Stimulated activated CD4-positive, alpha-beta T cell treated with anti-CD3 and anti-CD28 coated beads, TNF-alpha, amount 100 ng/mL, for 1 hour (primary cell): Measurements from ENCODE around the gene OR11A1.

Experiments used
- DNase-seq, 3 donors: peaks; one replicate each; pipeline ENCODE4 v3.0.0-alpha.2; 2020; ENCODE audit warnings: low read depth in 3 of 3, low spot score in 1 of 3

OR11A1 gene, protein sequence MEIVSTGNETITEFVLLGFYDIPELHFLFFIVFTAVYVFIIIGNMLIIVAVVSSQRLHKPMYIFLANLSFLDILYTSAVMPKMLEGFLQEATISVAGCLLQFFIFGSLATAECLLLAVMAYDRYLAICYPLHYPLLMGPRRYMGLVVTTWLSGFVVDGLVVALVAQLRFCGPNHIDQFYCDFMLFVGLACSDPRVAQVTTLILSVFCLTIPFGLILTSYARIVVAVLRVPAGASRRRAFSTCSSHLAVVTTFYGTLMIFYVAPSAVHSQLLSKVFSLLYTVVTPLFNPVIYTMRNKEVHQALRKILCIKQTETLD

GRCh38 chr6:29456971-29457370 is at the start of gene OR11A1, which contains the start of gene OR2H1:
TSS of gene OR11A1 (minus strand) at chr6:29457071. CDS start at chr6:29427641, 29,430 bp downstream.
TSS of gene OR2H1 (plus strand) at chr6:29457155. CDS start at chr6:29461770, 4,615 bp downstream.
- no peak for DNase-seq

GRCh38 chr6:29506446-29507067 is 49.7 kb upstream of the OR11A1 start:
- DNase-seq, result no peak

DNA sequence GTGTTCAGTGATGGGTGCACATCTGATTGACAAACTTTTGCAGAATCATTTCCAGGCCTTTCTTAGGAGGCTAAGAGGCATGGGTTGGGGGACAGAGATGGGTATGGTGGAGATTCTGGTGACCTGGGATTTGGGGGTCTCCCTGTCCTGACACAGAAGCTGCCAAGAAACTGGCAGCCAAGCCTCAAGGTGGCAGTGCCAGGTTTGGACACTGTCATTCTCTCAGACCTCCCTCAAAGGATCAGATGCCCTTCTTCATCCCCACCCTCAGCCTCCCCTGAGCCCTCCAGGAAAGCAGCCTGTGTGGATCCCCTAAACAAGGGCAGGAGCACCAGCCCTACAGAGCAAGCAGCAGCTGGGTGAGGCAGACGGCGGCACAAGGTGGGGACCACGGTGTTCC is 48.9 kb upstream of the OR11A1 start:
- no peak for DNase-seq

- no peak for DNase-seq
These were observed 48.1 kb upstream of the OR11A1 start for GRCh38 chr6:29504961-29505360.

- no peak for DNase-seq
These were observed 45.7 kb upstream of the OR11A1 start for GRCh38 chr6:29502597-29502996.

- no peak for DNase-seq
These were observed 45.3 kb upstream of the OR11A1 start for GRCh38 chr6:29502181-29502580.

GRCh38 chr6:29501106-29501505 is 44.2 kb upstream of the OR11A1 start:
- no peak for DNase-seq

GRCh38 chr6:29500594-29500993 is 43.7 kb upstream of the OR11A1 start:
- DNase-seq, result no peak

DNA sequence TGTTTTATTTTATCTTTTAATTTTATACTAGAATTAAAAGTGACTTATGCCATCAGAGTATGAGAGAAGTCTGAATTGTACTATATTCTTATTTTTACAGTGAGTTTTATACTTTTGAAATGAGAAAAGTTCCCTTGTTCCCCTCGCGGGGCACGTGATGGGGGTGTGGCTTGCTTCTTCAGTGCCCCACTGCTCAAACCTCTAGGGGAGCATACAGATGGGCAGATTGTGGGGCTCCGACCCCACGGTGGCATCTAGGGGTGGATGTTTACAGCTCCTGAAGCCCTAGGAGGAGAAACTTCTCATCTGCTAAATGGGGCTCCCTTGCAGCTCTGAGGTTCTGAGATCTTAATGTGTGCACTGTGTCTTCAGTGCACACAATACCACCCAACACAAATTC is 42.8 kb upstream of the OR11A1 start:
- DNase-seq, result no peak

GRCh38 chr6:29496961-29497360 is 40.1 kb upstream of the OR11A1 start:
- no peak for DNase-seq

DNA sequence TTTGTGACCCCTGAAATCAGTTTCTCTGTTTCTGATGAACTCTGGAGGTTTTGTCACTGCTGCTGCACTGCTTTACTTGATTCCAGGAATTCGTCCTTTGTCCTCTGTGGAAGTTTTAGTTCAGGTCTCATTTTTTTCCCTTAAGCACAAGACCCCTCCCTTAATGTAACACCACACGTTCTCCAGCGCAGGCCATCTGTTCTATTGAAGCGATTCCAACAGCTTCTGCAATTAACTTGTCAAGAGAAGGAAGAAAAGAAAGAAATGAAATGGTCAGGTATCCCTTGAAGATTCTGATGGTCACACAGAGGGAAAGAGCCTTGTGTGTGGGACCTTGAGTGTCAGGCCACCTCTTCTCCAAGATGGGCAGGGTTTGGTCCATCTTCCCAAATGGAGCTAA is 38.7 kb upstream of the OR11A1 start:
- no peak for DNase-seq

DNA sequence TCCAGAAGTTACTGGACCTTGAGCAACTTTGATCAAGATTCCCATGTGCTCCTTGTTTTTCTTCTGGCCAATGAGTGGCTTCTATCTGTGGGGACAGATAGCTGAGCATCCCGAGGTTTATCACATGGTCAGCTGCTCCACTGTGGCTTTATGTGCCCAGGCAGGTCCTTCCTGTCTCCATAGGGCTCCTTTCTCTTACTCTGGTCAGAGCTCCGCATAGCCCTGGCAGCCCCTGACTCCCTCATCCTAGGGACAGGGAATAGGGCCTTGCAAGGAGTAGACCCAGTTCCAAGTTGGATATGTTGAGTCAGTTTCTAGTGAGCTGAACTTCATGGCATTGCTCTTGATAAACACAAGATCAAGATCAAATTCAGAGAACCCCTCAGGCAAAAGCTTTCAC is 37.3 kb upstream of the OR11A1 start:
- no peak for DNase-seq

GRCh38 chr6:29493261-29493660 is 36.4 kb upstream of the OR11A1 start:
- no peak for DNase-seq

DNA sequence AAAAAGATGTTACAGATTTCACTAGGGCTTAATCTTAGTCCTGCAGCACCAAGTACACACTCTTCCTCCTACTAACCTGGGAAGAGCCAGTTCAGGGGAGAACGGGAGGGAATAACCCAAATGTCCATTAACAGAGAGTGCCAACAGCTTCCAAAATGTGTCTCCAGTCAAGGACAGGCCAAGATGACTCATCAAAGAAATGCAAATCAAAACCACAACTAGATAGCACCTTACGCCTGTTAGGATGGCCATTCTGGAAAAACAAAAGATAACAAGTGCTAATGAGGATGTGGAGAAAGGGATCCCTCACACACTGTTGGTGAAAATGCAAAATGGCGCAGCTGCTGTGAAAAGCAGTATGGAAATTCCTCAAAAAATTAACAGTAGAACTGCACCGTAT is 34.7 kb upstream of the OR11A1 start:
- DNase-seq, result no peak

DNA sequence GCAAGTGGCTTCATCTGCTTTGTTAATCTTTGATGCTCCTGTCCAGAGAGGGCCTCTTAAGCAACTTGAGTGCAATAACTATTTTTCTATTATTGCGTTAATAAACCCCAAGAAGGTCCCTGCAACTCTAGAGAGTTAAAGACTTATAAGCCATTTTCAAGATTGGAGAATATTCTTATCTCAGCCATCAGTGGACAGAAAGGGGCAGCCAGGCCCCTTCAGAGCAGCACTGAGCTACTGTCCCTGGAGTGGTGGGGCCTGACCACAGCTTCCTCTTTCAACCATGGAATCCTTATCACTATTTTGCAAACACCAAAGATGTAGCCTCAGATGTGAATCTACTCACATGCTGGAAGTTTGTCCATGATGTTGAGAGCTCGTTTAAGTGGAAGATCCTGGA is 33.7 kb upstream of the OR11A1 start:
- DNase-seq, result no peak

DNA sequence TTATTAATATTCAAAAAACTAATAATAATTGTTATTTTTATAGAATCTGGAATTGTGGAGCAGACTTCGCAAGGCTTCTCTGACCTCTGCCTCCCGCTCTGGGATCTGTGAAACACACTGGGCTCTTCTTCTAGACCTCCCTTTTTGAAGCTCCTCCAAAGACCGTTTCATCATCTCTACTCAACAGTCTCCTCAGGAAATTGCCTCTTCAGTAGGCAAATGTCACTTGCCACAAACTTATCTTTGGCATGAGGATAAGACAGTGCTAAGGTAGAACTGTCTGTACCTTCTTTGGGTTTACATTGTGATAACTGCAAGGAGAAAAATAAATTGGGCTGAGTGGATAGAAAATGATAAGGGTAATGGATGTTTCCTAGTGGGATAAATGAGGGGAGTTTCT is 33.2 kb upstream of the OR11A1 start:
- DNase-seq, result no peak

GRCh38 chr6:29489286-29489685 is 32.4 kb upstream of the OR11A1 start:
- DNase-seq, result no peak

DNA sequence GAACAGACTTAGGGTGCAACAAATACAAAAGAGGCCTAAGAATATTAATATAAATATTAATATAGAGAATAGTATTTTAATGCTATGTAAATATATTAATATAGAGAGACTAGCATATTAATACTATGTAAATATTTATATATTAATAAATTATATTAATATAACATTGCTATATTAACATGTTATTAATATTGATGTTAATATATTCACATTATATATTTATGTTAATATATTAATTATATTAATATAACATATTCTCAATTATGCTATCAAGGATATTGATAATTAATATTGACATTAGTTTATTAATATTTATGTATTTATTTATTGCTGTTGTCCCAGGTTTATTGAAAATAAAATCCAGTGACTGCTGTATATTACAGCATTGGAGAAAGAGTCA is 32.0 kb upstream of the OR11A1 start:
- no peak for DNase-seq

- no peak for DNase-seq
These were observed 30.8 kb upstream of the OR11A1 start, which contains the start of gene MAS1L for GRCh38 chr6:29487660-29488059. TSS of gene MAS1L (minus strand) at chr6:29487956. CDS start at chr6:29487902, 54 bp downstream.

- no peak for DNase-seq
These were observed 30.3 kb upstream of the OR11A1 start for GRCh38 chr6:29487131-29487530.

GRCh38 chr6:29486577-29486976 is 29.7 kb upstream of the OR11A1 start:
- DNase-seq, result no peak

- DNase-seq, result no peak
These were observed 26.9 kb upstream of the OR11A1 start for GRCh38 chr6:29483735-29484134.

DNA sequence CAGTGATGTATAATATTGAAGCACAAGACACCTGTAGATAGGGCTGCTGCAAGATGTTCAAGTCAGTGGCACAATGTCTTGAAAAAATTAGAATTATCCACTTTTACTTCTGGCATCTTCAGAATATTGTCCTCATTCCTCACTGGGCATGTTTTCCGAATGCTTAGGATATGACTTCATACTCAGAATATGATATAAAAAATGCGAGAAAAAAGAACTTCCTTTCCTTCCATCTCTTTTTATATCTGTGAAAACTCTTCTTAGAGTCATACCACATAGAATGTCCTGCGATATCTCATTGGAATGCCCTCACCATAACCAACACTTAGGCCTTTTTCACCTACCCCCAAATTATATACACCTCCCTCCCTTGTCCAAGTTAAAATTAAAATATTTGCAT is 26.3 kb upstream of the OR11A1 start:
- no peak for DNase-seq
